Caco-2 (cell line): ENCODE data around the gene FGF14. TPM values are rescaled to one million over a fixed set of nuclear protein-coding genes. Genes with fewer than 3 reads are reported as not detected.

Source experiments
- BruUV-seq: library from RNA; stranded (reverse); fragments of 400-500 nt; replicated peaks from 2 replicates; lab custom pipeline; 2021; lab: Mats Ljungman, UMichigan
- CTCF ChIA-PET: fragments of 300-600 bp; sonication (Branson Sonifier 250); formaldehyde crosslinking; loops from one replicate; lab custom pipeline; 2022; ENCODE audit warnings: antibody characterized with exemption; lab: Charles Lee
- POLR2A ChIA-PET: fragments of 300-600 bp; sonication (Branson Sonifier 250); formaldehyde crosslinking; loops from one replicate; lab custom pipeline; 2022; ENCODE audit warnings: antibody characterized with exemption; lab: Charles Lee
- DNase-seq, 2 experiments: peaks; one replicate each; pipeline versions ENCODE4 v3.0.0 to v3.0.0-alpha.2; 2020 to 2022
- H3K27me3 ChIP-seq: replicated peaks from 2 replicates; pipeline ENCODE4 v1.6.0; 2011; ENCODE audit warnings: low read length; ENCODE audit not compliant: control insufficient read depth, insufficient read depth
- H3K36me3 ChIP-seq: 2 replicates; pipeline ENCODE4 v1.5.1; 2011; ENCODE audit warnings: low read length; ENCODE audit not compliant: control insufficient read depth, insufficient read depth
- H3K4me1 ChIP-seq: fragments of 250-450 bp; sonication (Bioruptor Pico); 2 replicates; pipeline ENCODE4 v1.5.1; 2020; ENCODE audit warnings: mild to moderate bottlenecking
- H3K4me3 ChIP-seq: 2 replicates; pipeline ENCODE4 v1.5.1; 2011; ENCODE audit warnings: low read depth, mild to moderate bottlenecking, control low read depth, low read length
- H3K9me3 ChIP-seq: fragments of 250-450 bp; sonication (Bioruptor Pico); 2 replicates; pipeline ENCODE4 v1.5.1; 2020; ENCODE audit warnings: mild to moderate bottlenecking, moderate library complexity
- H3K27ac Mint-ChIP-seq: one replicate; pipeline ENCODE4 v1.8.0; 2022; ENCODE audit warnings: mixed read lengths; ENCODE audit not compliant: unreplicated experiment
- H3K27me3 Mint-ChIP-seq: one replicate; pipeline ENCODE4 v1.8.0; 2022; ENCODE audit warnings: mixed read lengths; ENCODE audit not compliant: insufficient read depth, unreplicated experiment
- H3K36me3 Mint-ChIP-seq: one replicate; pipeline ENCODE4 v1.8.0; 2022; ENCODE audit warnings: mild to moderate bottlenecking, mixed read lengths; ENCODE audit not compliant: insufficient read depth, unreplicated experiment
- H3K4me1 Mint-ChIP-seq: one replicate; pipeline ENCODE4 v1.8.0; 2022; ENCODE audit warnings: low read depth, mixed read lengths; ENCODE audit not compliant: unreplicated experiment
- H3K4me3 Mint-ChIP-seq: one replicate; pipeline ENCODE4 v1.8.0; 2022; ENCODE audit warnings: mild to moderate bottlenecking, moderate library complexity, mixed read lengths; ENCODE audit not compliant: unreplicated experiment
- H3K9me3 Mint-ChIP-seq: one replicate; pipeline ENCODE4 v1.8.0; 2022; ENCODE audit warnings: mixed read lengths; ENCODE audit not compliant: unreplicated experiment
- intact Hi-C: fragments of 100-400 bp; cut with micrococcal nuclease; formaldehyde crosslinking; loops from one replicate; pipeline ENCODE4 v1.10.0; 2022; ENCODE audit not compliant: unreplicated experiment
- total RNA-seq: library from RNA; stranded (reverse); gene quantifications from 2 replicates; pipeline ENCODE4 v1.2.3, GENCODE V29; 2022
- TF ChIP-seq, protein P1 (sequence below), 2 experiments: fragments of 200-600 bp in 1 of 2; IDR thresholded peaks; 1 replicate in 1 of 2; 2 replicates in 1 of 2; pipeline versions ENCODE4 v1.5.1 to v1.8.0; 2011 to 2022; ENCODE audit warnings: antibody characterized with exemption in 1 of 2, control low read depth in 1 of 2, inconsistent platforms in 1 of 2, low read depth in 1 of 2, low read length in 1 of 2, mild to moderate bottlenecking in 1 of 2, moderate library complexity in 1 of 2; ENCODE audit not compliant: insufficient read depth in 1 of 2, severe bottlenecking in 1 of 2, unreplicated experiment in 1 of 2

The FGF14 gene
- total RNA-seq, 1 experiment from 2014 or later: not detected

DNA sequence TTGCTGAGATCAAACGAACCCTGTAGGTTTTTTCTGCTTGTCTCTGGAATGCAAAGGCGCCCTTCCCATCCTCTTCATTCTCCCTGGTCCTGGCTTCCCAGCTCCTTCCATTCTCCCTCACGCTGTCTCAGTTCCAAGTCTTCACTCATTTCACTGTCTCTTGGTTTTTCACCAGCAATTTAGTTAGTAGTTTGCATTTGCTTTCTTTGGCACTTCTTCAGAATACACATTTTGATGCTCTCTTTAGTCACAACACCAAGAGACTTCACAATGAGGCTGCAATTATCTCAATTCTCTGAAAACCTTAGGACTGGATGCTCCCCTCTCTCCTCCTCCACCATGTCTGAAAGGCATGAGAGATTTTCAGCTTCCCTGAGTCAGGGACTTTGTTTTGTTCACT, 470.7 kb downstream of the FGF14 start:
- Mint-ChIP-seq H3K27ac (no peak overlapping the region), H3K4me3 (no peak overlapping the region), H3K36me3 (no peaks in the 10 kb centered on the region), H3K27me3 (peaks cover 15% of the 10 kb centered on the region), H3K4me1 (no peaks in the 10 kb centered on the region), H3K9me3 (no peaks in the 10 kb centered on the region)
- DNase-seq: no peak
- intact Hi-C loops: no loop called here
- ChIA-PET POLR2A (no interaction called here), CTCF (interaction anchor here (0.5 kb wide), 1 partner anchor 115 kb away, joined by 4 read pairs; no protein-coding TSS in a partner anchor)
- Histone ChIP-seq H3K27me3 (no peaks in the 10 kb centered on the region), H3K36me3 (no peaks in the 10 kb centered on the region), H3K9me3 (no peaks in the 10 kb centered on the region), H3K4me1 (no peaks in the 10 kb centered on the region), H3K4me3 (no peak overlapping the region)
- BruUV-seq: no TSS peak
- TF ChIP-seq, protein P1, sequence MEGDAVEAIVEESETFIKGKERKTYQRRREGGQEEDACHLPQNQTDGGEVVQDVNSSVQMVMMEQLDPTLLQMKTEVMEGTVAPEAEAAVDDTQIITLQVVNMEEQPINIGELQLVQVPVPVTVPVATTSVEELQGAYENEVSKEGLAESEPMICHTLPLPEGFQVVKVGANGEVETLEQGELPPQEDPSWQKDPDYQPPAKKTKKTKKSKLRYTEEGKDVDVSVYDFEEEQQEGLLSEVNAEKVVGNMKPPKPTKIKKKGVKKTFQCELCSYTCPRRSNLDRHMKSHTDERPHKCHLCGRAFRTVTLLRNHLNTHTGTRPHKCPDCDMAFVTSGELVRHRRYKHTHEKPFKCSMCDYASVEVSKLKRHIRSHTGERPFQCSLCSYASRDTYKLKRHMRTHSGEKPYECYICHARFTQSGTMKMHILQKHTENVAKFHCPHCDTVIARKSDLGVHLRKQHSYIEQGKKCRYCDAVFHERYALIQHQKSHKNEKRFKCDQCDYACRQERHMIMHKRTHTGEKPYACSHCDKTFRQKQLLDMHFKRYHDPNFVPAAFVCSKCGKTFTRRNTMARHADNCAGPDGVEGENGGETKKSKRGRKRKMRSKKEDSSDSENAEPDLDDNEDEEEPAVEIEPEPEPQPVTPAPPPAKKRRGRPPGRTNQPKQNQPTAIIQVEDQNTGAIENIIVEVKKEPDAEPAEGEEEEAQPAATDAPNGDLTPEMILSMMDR (IDR thresholded peaks at IDR 0.05; ENCODE audit: insufficient read depth in 1 of 2, low read depth in 1 of 2, low read length in 1 of 2, severe bottlenecking in 1 of 2, unreplicated experiment in 1 of 2): no peak

DNA sequence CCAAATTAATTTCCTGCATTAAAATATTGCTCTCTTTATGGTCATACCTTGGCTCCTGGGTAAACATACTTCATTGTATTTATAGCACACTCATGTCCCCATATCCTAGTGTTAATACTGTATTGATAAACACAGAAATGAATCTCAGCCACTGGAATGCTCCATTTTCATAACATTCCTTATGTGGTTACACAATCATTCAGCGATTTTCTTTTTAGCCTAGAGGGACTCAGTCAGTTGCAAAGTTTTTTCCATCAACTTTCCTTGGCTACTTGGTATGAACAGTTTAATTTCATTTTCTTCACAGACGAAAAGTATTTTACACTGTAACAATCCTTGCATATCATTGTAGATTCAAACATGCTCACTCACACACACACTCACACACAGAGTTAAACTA, 471.5 kb downstream of the FGF14 start:
- CTCF ChIA-PET: no interaction called here
- no peaks in the 10 kb centered on the region for H3K9me3 ChIP-seq
- TF ChIP-seq, protein P1 (IDR thresholded peaks at IDR 0.05; ENCODE audit: insufficient read depth in 1 of 2, low read depth in 1 of 2, low read length in 1 of 2, severe bottlenecking in 1 of 2, unreplicated experiment in 1 of 2): no peak

DNA sequence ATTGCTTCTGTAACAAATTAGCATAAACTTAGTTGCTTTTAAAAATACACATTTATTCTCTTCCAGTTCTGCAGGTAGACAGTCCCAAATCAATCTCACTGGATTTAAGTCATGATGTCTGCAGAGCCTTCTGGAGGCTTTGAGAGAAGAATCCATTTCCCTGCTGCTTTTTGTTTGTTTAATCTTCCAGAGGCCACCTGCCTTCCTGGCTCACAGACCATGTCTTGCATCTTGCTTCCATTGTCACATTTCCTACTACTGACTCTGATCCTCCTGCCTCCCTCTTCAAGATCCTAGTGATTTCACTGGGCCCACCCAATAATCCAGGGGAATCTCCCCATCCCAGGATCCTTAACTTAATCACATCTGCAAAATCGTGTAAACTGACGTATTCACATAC, 476.1 kb downstream of the FGF14 start:
- no TSS peak for BruUV-seq
- H3K4me1 ChIP-seq: no peaks in the 10 kb centered on the region
- no peaks in the 10 kb centered on the region for H3K27me3 ChIP-seq
- Mint-ChIP-seq H3K36me3 (no peaks in the 10 kb centered on the region), H3K4me3 (no peak overlapping the region), H3K27ac (no peak overlapping the region), H3K9me3 (no peaks in the 10 kb centered on the region), H3K4me1 (no peaks in the 10 kb centered on the region), H3K27me3 (peaks cover 16% of the 10 kb centered on the region)
- intact Hi-C loops: no loop called here
- no peak for DNase-seq
- ChIA-PET POLR2A (no interaction called here), CTCF (no interaction called here)
- H3K36me3 ChIP-seq: no peaks in the 10 kb centered on the region
- H3K4me3 ChIP-seq: no peak overlapping the region
- TF ChIP-seq, protein P1 (IDR thresholded peaks at IDR 0.05; ENCODE audit: insufficient read depth in 1 of 2, low read depth in 1 of 2, low read length in 1 of 2, severe bottlenecking in 1 of 2, unreplicated experiment in 1 of 2): no peak
- no peaks in the 10 kb centered on the region for H3K9me3 ChIP-seq

More for the DNA sequence above, 471.5 kb downstream of the FGF14 start:
- POLR2A ChIA-PET: no interaction called here
- Mint-ChIP-seq H3K27ac (no peak overlapping the region), H3K9me3 (no peaks in the 10 kb centered on the region), H3K4me1 (no peaks in the 10 kb centered on the region), H3K4me3 (no peak overlapping the region), H3K36me3 (no peaks in the 10 kb centered on the region), H3K27me3 (peaks cover 18% of the 10 kb centered on the region)
- no peaks in the 10 kb centered on the region for H3K4me1 ChIP-seq
- intact Hi-C loops: no loop called here
- DNase-seq: no peak
- no peaks in the 10 kb centered on the region for H3K27me3 ChIP-seq
- no peak overlapping the region for H3K4me3 ChIP-seq
- no peaks in the 10 kb centered on the region for H3K36me3 ChIP-seq
- BruUV-seq: no TSS peak
